ENCODE results near the gene RHBDD3.

- TF ChIP-seq EGR2 (tag by site-specific recombination; IDR thresholded peaks at IDR 0.05; ENCODE audit: low read depth) (no peak), ZSCAN30 (tag by site-specific recombination; IDR thresholded peaks at IDR 0.05) (no peak), ZBTB7A (tag by site-specific recombination; IDR thresholded peaks at IDR 0.05; ENCODE audit: low read depth) (no peak), YY1 (tag by site-specific recombination; IDR thresholded peaks at IDR 0.05) (no peak), CTCF (tag by site-specific recombination; IDR thresholded peaks at IDR 0.05) (no peak), ZNF398 (tag by site-specific recombination; IDR thresholded peaks at IDR 0.05) (no peak), MZF1 (tag by site-specific recombination; IDR thresholded peaks at IDR 0.05; ENCODE audit: borderline replicate concordance) (no peak), ZNF571 (tag by site-specific recombination; IDR thresholded peaks at IDR 0.05) (no peak), SETDB1 (IDR thresholded peaks at IDR 0.05; ENCODE audit: insufficient read length, low read length) (no peak), ZNF660 (tag by site-specific recombination; IDR thresholded peaks at IDR 0.05) (no peak), ZBTB21 (tag by site-specific recombination; IDR thresholded peaks at IDR 0.05) (no peak), ZBTB49 (tag by site-specific recombination; IDR thresholded peaks at IDR 0.05; ENCODE audit: low read depth) (no peak)
Measured at GRCh38 chr22:29225422-29226090, 42.2 kb downstream of the RHBDD3 start.

All from HEK293 (cell line).